ENCODE data around the gene FSCN2. TPM values are rescaled to one million over a fixed set of nuclear protein-coding genes. Genes with fewer than 3 reads are reported as not detected.
A peak's percentile ranks its signal among the peaks of the same experiment; 100 is the strongest.

FSCN2 gene
- total and polyA plus RNA-seq, 2 of the 4 experiments (the other 2 are of a cell fraction): 0.18 to 0.84 TPM

DNA sequence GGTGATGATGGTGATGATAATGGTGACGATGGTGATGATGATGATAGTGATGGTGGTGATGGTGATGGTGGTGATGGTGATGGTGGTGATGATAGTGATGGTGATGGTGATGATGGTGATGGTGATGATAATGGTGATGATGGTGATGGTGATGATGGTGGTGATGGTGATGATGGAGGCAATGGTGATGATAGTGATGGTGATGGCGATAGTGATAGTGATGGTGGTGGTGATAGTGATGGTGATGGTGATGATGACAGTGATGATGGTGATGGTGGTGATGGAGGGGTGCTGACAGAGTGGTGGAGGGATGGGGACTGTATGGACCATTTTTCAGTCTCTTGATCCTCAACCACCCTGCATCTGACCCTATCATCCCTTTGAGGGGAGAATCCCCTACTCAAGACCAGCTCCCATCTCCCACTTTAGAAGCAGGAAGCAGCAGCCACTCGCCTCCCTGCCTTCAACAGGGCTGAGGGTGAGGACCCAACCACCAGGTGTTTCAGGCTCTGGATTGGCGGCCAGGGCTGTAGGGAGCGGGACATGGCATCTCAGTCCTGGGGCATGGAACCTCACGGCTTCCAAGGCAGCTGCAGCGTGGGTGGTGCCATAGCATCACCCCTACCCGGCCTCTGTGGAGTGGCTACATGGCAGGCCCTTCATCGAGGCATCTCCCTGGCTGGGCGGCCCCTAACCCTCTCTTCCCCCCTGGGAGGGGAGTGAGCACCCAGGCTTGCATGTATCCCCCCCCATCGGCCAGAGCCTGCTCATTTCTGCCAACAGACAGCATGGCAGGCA, 4.5 kb downstream of the FSCN2 start:
- H4K91ac ChIP-seq (ENCODE audit: insufficient read depth, low read depth, low read length): no peak overlapping the region
- no peak overlapping the region for H3K4me2 ChIP-seq (ENCODE audit: low read depth, low read length)
- no peaks in the 10 kb centered on the region for H3K4me1 ChIP-seq (ENCODE audit: control insufficient read depth, insufficient read depth, low read length)
- no peak overlapping the region for H3K9ac ChIP-seq (ENCODE audit: low read depth, low read length)
- H2AK9ac ChIP-seq (replicated peaks; ENCODE audit: low read depth, low read length, poor library complexity): peak overlapping the region; percentile 52
- intact Hi-C loops (cut with micrococcal nuclease): no loop called here
- H3K4ac ChIP-seq (ENCODE audit: low read depth, low read length): no peak overlapping the region
- H3K9me1 ChIP-seq (ENCODE audit: insufficient read depth, low read length): no peaks in the 10 kb centered on the region
- peak overlapping the region; percentile 39 for H2BK5ac ChIP-seq (ENCODE audit: low read depth, low read length, poor library complexity, severe bottlenecking)
- H3K4me3 ChIP-seq (ENCODE audit: insufficient read depth, low read depth, low read length): no peak overlapping the region
- ChIA-PET CTCF (no interaction called here), POLR2A (ENCODE audit: unreplicated experiment) (no interaction called here)
- TF ChIP-seq RFX5 (IDR thresholded peaks at IDR 0.05; ENCODE audit: low read depth, low read length) (no peak), MXI1 (IDR thresholded peaks at IDR 0.05; ENCODE audit: borderline replicate concordance, low read depth, low read length) (no peak), FOS (IDR thresholded peaks at IDR 0.05; ENCODE audit: low read depth, low read length) (no peak), NFE2L2 (IDR thresholded peaks at IDR 0.05; ENCODE audit: low read depth, low read length) (no peak)
- TF ChIP-seq, protein P1, sequence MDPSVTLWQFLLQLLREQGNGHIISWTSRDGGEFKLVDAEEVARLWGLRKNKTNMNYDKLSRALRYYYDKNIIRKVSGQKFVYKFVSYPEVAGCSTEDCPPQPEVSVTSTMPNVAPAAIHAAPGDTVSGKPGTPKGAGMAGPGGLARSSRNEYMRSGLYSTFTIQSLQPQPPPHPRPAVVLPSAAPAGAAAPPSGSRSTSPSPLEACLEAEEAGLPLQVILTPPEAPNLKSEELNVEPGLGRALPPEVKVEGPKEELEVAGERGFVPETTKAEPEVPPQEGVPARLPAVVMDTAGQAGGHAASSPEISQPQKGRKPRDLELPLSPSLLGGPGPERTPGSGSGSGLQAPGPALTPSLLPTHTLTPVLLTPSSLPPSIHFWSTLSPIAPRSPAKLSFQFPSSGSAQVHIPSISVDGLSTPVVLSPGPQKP (IDR thresholded peaks at IDR 0.05; ENCODE audit: borderline replicate concordance, low read depth, low read length): no peak
- ATAC-seq (ENCODE audit: low read depth): no peak
- dilution Hi-C loops (cut with HindIII; ENCODE audit: low sequenced_read_pairs, unreplicated experiment): no loop called here
- WGBS, 2 experiments (ENCODE audit: extremely low coverage in 2 of 2, insufficient read length in 1 of 2): 84% methylated on average over 3 of the region's 11 CpGs; no CpG with 5 or more reads in 1 of the 2 experiments
- H2AFZ ChIP-seq (replicated peaks; ENCODE audit: low read length, poor library complexity): no peak overlapping the region
- peaks cover 18% of the 10 kb centered on the region for H3K27me3 ChIP-seq (ENCODE audit: control insufficient read depth, insufficient read depth, low read length)
- no peak overlapping the region for H3K23ac ChIP-seq (ENCODE audit: low read depth, low read length)
- H3K9me3 ChIP-seq (ENCODE audit: control insufficient read depth, insufficient read depth, low read length): no peaks in the 10 kb centered on the region
- no peak overlapping the region for H2BK120ac ChIP-seq (ENCODE audit: low read depth, low read length)
- DNase-seq: no peak
- no peaks in the 10 kb centered on the region for H3K79me1 ChIP-seq (ENCODE audit: low read depth in 1 of 2, low read length in 2 of 2)
- peak overlapping the region; percentile 59; the same call in 1 of the 2 replicates for H2AK5ac ChIP-seq (ENCODE audit: low read depth, low read length)
- H2BK20ac ChIP-seq (ENCODE audit: low read depth, low read length): no peak overlapping the region
- no peak overlapping the region for H3K14ac ChIP-seq (replicated peaks; ENCODE audit: low read depth, low read length)
- no peak overlapping the region for H3K56ac ChIP-seq (ENCODE audit: extremely low read depth, insufficient read depth, low read length)
- H2BK15ac ChIP-seq (ENCODE audit: low read depth, low read length): no peak overlapping the region
- in situ Hi-C loops (cut with MboI; ENCODE audit: low sequenced_read_pairs): no loop called here
- H4K5ac ChIP-seq (ENCODE audit: low read depth, low read length): no peak overlapping the region
- no peak overlapping the region for H3K27ac ChIP-seq (ENCODE audit: insufficient read depth, low read length)
- no TSS peak for BruUV-seq (replicated peaks)
- no peak overlapping the region for H4K8ac ChIP-seq (ENCODE audit: low read depth in 2 of 2, low read length in 2 of 2)
- no peaks in the 10 kb centered on the region for H4K20me1 ChIP-seq (ENCODE audit: insufficient read depth, low read length)
- H3K18ac ChIP-seq (ENCODE audit: low read depth, low read length): no peak overlapping the region
- no peaks in the 10 kb centered on the region for H3K36me3 ChIP-seq (ENCODE audit: control insufficient read depth, insufficient read depth, low read length)

All from IMR-90 (cell line).